Kidney tubule cell (primary cell): ENCODE data around the gene C16orf46.

Experiments
- DNase-seq: peaks from one replicate; pipeline ENCODE4 v3.0.0-alpha.2; 2018; ENCODE audit warnings: low spot score

The C16orf46 gene

DNA sequence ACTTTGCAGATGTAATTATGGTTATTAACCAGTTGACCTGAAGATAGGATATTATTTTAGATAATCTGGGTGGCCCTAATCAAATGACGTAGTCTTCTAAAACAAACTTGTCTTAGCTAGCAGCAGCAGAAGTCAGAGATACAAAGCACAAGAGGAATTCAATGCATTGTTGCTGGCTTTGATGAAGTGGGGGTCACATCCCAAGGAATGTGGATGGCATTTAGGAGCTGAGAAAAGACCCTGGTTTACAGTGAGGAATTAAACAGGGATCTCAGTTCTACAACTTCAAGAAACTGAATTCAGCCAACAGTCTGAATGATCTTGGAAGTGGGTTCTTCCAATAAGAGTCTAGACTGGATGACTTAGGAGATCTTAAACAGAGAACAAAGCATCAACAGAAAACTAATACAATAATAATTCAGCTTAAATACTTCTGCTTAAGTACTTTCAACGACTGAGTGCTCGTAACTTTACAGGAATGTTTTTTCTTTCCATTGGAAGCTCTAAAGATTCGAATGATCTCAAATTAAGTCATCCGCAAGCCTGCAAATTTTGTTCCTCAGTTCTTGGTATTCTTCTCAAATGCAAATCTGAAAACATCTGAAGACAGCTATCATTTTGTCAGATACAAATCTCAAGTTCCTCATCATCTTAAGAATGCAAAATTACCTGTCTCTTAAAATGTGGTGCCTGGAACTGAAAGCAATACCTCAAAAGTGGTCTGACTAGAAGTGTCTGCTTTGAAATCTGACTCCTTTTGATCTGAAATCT is 3.3 kb downstream of the C16orf46 start:
- no peak for DNase-seq

DNA sequence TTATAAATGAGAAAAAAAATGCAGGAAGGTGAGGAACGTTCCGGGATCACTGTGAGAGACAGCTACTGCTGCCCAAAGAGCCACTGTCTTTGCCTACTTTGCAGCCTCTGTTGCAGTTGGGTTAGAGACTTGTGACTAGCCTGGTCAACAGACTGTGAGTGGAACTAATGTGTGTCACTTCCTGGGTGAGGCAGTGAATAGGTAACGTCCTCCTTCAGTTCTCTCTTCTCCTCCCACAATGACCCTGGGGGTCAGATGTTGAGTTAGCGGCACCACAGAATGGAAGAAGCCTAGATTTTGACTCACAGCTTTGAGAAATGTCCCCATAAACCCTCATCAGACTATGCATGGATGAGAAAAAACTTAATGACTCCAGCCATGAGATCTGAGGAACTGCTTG is 5.2 kb downstream of the C16orf46 start:
- peak; percentile 84 for DNase-seq

DNA sequence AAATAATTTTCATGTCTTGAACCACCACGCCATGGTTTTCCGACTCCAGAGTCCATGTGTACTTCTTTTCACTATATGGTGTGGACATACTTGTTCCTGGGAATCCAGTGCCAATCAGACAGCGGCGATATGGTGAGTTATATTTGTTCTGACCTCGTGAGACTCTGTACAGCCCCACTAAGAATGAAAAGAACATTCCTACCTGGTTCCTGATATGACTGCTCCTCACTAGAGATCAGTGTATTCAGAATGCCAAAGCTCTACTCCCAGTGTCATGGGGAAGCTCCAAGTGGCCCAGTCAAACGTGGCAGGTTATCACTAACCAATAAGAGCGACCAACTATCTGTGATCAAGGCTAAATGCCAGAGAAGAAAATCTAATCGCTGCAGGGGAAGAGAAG is 6.1 kb downstream of the C16orf46 start:
- DNase-seq = no peak

DNA sequence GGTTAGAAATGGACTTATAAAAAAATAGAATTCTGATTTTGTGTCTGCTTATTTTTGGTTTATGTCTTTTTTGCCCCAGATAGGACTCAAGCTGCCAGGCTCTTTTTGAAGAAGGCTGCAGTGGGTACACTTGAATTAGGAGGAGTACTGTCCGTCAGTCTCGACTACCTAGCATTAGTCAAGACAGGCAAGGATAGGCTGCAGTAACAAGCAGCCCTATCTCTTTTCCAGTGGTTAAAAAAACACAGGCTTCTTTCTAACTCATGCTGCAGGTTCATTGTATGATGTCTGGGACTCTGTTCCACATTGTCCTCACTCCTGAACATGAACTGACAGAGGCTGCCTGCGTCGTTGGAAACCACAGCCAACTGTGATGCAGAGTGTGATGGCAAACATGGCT is 8.0 kb downstream of the C16orf46 start:
- DNase-seq = no peak

DNA sequence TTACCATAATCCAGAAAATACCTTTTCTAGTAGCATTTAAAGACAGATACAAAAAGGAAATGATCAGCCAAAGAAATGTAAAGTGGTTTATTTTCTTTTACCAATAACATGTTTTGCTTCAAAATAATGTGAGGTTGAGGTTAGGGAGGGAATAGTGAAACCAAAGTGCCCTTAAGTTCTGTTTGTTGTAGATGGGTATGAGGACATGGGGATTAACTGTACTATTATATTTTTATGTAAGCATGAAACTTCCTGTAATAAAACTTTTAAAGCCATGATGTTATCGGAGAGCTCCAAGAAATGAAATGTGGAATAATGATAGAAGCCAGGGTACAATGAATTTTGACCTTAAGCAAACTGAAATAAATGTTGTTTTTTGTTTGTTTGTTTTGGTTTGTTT is 9.9 kb downstream of the C16orf46 start:
- DNase-seq = no peak

DNA sequence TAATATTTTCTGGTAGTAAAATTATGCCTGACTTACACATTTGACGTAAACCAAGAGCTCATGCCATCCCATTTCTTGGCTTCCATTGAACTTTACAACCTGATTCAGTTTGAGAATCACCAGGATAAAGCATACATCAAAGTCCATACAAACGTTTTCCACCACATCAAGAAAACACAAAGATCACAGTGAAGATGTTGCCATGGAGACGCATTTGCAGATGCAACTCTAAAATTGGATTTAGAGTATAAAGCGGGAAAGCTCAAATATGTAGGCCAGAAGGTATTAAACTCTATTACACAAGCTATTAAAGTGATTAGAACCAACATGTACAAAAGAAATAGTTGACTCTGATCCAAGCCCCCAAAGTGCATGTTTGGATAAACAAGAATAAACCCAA is 10.4 kb downstream of the C16orf46 start:
- no peak for DNase-seq

DNA sequence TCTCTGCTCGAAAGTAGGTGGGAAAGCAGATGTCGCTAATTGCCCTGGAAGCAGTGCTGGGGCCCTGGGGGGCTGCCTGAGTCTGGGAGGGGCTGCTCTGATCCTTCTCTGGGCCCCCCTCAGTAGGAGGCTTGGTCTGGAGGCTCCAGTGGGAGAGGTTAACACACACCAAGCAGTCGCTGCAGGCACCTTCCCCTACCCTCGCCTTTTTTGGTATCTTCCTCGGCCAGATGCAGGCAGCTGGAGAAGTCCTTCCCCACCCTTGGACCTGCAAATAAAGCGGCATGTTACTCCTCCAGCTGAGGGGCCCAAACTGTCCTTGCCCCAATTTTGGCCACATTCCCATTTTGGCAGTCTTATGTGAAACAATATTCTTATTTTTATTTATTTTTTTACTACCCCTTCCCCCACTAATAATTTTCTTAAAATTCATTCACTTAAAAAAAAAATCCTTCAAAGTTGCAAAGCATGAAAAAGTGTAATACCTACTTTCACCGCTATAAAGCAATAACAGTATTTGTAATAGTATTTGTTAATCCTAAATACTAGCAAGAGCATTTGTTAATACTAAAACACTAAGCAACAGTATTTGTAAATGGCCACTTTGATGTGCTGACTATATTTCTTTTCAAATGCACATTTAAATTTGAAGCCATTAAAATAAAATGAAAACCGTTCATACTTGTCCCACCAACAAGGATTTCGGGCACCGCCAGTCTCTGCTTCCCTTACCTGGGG is 15.0 kb downstream of the C16orf46 start:
- DNase-seq = no peak

DNA sequence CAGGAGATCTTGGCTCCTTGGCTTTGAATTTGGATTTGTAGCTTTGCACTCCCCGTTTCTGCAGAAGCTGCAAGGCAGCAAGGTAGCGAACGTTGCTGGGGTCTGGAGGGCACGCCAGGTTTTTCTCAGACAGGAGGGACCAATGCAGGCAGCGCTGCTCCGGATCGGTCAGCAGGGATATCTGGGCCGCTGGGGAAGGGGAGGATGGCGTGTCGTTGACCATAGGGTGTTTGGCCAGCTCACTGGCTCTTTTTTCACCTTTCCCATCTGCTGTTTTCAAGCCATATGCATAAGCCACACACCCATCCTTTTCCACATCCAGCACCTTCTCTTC is 15.8 kb downstream of the C16orf46 start:
- no peak for DNase-seq

DNA sequence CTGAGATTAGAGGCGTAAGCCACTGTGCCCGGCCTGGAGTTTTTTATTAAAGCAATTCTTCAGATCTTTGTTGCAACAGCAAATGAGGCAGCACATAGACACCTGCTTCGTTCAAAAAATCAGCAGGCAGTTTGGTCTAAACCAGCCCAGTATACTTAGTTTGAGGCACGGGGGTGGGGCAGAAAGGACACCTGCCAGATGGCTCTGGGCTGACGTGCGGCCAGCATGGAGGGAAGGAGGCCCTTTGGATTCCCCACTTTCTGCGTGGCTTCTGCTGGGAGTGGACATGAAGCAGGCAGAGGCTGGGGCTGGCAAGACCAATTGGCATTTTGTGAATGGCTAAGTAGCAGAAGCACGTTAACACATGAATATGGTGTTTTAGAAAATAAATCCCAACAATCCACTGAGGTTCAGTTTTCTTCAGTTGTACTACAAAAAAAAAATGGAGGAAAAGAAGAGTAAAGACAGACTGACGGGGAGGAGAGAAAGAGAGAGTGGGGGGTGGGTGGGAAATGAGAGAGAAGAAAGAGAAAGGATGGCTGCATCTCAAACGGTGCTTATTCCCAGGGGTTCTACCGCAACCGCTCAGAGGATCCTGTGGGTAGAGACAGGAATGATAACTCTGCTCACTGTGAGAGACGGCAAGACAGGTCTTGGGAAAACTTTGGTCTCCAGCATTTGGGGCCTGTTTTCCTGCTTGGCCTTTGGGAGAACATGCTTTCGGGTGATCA is 16.3 kb downstream of the C16orf46 start:
- DNase-seq = no peak

DNA sequence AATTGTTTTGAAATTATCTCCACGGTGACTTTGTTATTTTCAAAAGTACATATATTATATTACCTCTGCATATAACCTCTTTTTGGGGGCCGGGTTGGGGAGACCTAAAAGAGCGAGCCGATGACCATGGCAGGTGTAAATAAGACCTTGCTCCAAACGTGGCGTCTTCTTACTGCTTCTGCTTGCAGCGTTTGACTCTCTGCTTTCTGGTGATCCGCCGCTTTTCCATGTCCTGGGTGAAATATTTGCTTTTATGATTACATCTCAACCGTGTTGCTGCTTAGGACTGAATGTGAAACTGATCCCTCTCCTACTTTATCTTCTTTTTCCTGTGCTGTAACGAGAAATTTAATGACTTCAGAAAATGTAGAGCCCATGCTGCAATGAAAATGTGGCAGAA is 23.3 kb downstream of the C16orf46 start:
- DNase-seq = no peak

DNA sequence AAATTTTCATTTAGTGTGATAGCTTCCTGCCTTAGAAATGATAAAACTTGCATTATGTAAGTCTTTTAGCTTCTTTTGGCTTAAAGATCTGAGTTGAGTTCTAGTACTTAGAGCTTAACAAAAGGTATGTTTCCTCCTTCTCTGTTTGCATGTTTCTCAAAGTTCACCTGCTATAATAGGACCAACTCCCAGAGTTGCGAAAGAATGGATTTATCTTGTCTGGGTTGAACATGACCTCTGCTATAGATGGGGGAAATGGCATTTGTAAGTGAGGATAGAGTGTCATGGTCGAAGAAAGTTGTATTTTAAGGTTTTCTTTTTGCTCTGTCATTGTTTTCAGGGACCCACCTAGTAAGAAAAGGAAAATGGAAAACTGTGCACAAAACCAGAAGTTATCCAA is 34.2 kb downstream of the C16orf46 start:
- no peak for DNase-seq

DNA sequence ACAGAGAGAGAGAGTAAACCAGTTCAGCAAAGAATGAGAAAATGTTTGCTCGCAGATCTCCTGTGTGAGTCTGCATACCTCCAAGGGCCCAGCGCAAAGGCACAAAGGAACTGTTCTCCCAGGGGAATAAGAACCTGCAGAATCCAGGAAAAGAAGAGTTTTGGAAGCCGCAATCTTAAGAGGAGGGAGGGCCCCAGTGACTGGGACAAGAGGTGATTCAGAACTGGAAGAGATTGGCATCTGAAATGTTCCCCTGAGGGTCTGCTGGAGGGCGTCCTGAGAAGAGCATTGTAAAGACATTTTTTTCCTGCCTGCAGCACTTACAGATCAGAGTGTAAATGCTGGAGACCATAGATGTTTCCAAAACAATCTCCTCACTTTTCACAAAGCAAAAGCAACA is 35.3 kb downstream of the C16orf46 start:
- DNase-seq = no peak

DNA sequence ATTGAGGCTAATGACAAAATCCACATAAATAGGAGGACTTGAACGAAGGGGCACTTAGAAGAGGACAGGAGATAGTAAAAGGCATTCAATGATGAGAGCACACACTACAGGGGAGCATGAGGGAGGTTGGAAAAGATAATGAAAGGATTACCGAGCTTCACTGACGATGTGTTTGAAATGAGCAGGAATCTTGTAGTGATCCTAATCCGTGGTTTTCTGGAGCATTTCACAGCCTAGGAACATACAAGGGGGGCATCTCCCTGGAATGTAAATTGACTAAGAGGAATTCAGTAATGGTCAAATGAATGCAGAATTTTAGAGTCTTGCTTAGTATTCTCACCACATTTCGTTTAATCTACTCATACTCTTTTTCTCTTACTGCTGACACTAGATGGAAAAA is 36.2 kb downstream of the C16orf46 start:
- no peak for DNase-seq

DNA sequence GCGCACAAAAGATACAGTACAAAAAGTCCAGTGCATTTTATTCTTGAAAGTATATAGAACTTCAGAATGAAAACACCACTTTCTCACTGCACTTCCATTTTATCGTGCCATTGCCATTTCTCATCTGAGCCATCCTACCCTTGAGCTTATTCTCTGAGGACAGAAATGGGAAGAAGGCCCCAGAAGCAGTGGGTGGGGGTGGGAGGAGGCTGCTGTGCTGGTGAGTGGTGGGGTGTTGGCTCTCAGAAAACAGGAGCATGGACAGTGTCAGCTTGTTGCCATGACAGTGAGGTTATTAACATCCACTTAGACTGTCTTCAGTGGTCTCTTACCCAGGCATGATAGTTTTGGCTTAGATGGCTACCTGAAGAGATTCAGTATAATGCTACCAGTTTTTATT is 36.9 kb downstream of the C16orf46 start:
- DNase-seq = no peak

DNA sequence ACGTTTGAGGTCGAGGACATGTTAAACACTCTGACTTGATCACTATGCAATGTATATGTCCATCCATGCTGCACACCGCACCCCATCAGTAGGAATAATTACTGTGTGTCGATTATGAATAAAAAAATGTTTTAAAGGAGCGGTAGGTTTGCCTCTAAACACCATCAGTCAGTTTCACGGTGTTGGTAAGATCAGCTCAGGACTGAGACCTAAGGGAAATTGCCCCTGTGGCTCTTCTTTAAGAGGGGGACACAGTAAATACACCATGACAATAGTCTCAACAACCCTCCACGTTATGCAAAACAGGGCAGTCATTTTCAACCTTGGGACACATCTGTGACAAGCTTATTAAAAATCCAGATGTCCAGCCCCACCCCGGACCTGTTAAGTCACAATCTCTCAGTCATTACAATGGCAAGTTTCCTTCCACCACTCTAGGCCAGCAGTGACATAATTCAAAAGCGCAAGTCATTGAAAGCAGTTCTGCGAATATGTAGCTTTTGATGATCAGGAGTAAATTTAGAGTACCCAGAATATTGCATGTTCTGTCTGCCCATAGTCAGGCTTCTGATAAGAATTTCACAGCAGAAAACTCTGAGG is 40.2 kb downstream of the C16orf46 start:
- DNase-seq = peak; percentile 6

DNA sequence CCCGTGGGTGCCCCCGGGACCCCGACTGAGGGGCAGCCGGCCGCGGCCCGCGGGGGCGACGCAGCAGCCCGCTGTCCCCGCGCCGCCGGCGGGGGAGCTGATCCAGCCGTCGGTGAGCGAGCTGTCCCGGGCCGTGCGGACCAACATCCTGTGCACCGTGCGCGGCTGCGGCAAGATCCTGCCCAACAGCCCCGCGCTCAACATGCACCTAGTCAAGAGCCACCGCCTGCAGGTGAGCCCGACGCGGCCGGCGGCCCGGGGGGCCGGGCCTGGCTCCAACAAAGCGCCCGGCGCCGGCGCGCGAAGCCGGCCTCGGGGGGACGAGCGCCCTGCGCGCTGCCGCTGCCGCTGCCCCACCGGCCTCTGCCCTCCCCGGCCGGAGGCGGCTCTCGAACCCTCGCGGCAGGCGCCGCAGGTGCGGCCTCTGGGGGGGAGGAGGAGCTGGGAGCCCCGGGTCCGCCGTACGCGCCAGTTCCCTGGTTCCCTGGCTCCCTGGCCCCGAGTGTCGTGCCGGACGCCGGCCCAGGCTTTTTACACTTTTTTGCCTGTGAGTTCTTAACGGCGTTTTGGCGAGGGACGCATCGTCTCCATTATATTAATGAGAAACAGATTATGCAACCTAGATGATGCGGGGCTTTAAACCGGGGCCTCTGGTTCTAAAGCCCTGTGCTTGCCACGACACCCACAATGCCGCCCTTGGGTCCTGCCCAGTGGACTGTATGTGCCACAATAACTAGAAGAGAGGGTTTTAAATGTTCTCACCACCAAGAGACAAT is 40.9 kb downstream of the C16orf46 start:
- peak; percentile 53 for DNase-seq

DNA sequence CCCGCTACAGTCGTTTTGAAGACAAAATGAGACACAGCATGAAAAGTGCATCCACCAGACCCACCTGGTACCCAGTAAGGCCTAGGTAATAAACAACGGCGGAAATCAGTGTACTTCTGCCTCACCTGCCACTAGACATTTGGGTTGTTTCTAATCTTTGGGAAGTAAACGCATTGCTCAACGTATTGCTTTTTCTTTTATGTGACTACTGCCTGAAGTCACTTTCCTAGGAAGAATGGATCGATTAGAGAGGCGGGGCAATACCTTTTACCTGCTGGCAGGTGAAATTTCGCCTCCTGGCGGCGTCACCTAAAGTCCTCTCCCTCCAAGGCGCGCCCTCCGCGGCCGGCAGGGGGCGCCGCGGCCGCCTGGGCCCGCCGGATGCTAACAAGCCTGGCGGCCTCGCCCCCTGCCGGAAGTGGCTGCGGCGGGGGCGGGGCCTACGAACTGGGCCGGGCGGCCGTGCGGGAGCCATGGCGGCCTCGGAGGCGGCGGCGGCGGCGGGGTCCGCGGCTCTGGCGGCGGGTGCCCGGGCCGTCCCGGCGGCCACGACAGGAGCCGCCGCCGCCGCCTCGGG is 41.6 kb downstream of the C16orf46 start, which contains the start of gene ATMIN:
ATMIN (plus strand) TSS at position 445 of the 577 bp plus-strand sequence; CDS start at position 474, 29 bp downstream.
- DNase-seq = peak; percentile 90

DNA sequence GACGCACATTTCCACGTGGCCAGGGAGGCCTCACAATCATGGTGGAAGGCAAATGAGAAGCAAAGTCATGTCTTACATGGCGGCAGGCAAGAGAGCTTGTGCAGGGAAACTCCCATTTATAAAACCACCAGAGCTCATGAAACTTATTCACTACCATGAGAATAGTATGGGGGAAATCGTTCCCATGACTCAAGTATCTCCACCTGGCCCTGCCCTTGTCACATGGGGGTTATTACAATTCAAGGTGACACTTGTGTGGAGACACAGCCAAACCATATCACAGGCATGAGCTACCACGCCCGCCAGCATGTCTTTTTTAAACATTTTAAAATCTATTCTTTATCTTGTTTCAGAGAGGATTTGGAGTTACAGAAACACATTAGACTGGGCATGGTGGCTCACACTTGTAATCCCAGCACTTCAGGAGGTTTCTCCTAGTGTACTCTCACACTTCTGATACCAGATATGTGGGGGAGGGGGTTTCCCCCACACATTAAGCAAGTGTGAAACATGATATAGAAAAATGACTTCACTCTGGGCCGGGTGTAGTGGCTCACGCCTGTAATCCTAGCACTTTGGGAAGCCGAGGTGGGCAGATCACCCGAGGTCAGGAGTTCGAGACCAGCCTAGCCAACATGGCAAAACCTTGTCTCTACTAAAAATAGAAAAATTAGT is 47.0 kb downstream of the C16orf46 start:
- no peak for DNase-seq

DNA sequence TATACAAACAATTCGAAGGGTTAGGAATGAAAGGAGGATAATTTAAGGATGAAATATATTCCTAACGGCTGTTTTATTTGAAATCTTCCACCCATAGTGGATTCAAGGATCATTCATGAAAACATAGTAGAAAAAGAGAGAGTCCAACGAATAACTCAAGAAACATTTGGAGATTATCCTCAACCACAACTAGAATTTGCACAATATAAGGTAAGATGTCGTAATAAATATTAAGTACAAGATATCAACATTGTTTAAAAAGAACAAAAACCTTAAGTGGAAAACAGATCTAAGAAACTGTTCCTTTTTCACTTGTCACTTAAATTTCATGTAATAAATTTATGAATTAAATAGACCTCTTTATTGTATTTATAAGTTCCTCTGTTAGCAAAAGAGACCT is 50.6 kb downstream of the C16orf46 start:
- no peak for DNase-seq

DNA sequence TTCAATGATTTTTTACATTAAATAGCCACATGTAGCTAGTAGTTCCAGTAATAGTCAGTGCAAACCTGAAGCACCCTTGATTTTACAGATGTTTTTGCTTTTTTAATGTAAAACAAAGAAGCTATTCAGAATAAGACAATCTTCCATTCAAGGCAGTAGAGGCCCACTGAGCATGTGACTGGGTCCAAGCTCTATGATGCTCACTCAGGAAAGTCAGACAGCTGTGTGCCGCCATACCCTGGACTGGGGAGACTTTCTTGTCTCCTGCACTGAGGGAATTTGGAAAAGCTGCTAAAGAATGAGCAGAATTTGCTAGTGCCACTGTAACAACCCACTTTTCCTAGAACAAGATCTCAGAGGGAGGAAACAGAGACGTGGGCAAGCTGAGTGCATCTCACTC is 58.5 kb downstream of the C16orf46 start:
- no peak for DNase-seq

DNA sequence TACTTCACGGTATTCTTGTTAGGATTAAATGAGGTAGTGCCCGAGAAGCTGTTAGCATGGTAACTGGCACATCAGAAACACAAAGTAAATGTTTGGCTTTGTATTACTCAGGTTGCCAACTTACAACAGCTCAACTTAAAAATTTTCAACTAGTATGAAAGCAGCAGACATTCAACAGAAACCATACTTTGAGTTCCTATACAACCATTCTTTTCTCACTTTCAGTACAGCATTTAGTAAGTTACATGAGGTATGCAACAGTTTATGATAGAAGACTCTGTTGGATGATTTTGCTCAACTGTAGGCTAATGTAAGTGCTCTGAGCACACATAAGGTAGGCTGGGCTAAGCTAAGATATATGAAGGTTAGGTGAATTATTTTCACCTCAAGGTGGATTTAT is 62.4 kb downstream of the C16orf46 start:
- no peak for DNase-seq
